CD4-positive, alpha-beta T cell treated with Interleukin-4 for 1 hour (primary cell): ENCODE data around the gene PCMTD2.
"Not testable (repeated sequence)": the region's sequence is repeated elsewhere in the genome, so short reads cannot be mapped to it uniquely, and the experiment has no call there.

Source experiments
- DNase-seq, 2 donors: peaks; one replicate each; pipeline ENCODE4 v3.0.0-alpha.2; 2020 to 2022

Gene PCMTD2

DNA sequence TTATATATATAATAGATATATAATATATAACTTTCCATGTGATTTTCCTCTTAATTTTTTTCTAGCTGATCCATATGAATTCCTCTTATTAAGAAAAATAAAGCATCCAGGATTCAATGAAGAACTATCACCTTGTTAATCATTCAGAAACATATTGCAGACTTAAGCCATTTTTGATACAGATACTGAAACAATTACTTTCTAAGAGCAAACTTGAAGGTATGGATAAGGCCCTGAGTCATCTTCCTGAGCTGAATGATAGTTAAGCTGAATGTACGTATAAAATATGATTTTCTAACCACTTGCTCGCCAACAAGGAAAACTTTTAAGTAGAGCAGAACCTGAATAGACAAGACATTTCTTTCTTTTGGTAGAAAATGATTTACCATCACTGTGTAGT, 47.5 kb downstream of the PCMTD2 start:
- DNase-seq: not testable (repeated sequence)

DNA sequence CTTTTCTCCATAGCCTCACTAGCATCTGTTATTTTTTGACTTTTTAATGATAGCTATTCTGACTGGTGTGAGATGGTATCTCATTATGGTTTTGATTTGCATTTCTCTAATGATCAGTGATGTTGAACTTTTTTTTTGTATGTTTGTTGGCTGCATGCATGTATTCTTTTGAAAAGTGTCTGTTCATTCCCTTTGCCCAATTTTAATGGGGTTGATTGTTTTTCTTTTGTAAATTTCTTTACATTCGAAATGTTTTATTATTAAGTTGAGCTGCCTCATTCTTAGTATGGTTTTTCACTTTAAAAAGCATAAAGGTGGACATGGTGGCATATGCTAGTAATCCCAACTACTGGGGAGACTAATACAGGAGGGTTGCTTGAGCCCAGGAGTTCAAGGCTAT, 58.2 kb downstream of the PCMTD2 start:
- not testable (repeated sequence) for DNase-seq

DNA sequence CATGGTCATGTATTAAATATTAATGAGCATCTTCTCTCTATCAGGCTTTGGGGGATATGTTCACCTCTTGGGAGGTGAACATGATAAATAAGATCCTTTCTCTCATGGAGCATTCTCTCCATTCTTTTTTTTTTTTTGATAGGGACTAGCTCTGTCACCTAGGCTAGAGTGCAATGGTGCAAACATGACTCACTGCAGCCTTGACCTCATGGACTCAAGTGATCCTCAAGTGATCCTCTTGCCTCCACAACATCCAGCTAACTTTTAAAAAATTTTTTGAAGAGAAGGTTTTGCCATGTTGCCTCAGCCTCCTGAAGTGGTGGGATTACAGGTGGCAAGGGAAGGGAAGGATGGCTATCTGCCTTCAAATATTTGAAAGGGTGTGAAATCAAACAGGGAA, 59.8 kb downstream of the PCMTD2 start:
- DNase-seq: not testable (repeated sequence)

DNA sequence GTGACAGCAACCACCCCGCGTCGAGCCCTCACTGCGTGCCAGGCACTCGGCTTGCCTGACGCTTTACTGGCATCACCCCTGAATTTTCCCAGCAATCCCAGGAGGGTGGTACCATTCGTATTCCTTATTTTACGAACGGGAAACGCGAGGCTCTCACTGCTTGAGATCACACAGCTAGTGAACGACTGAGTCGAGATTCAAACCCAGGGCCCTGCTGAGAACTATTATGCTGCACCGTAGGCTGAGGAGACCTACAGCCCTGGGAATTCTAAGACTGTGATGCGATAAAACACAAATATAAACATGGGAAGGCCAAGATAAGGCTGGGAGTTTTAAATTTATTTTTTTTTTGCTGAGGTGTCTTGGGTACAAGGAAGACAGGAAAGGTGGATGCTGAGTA, 60.3 kb downstream of the PCMTD2 start:
- not testable (repeated sequence) for DNase-seq

DNA sequence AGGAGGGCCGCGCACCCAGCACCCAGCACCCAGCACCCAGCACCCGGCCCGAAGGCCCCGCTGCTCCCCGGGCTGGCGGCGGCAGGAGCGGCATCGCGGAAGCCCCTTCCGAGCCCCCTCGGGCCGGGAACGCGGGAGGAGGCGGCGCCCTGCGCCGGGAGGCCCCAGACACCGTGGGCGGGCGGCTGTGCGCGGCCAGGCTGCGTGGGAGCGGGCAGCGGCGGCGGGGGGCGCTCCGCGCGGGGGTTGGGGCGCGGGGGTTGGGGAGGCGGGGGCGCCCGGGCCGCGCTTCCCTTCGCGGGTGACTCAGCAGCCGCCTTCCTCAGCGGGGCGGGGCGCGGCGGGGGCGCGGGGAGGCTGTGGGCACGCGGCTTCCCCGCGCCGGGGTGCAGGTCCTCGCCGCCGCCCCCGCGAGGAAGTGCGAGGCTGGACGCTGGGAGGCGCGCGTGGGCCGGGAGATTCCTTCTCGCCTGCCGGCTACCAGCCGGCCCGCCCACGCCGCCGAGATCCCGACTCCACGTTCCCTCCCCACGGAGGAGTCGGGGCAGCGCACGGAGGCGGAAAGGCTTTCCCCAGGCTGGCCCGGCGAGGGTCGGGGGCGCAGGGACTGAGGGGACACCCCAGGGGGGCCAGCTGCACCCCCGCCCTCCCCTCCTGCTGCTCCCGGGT, 61.0 kb downstream of the PCMTD2 start:
- DNase-seq: not testable (repeated sequence)

DNA sequence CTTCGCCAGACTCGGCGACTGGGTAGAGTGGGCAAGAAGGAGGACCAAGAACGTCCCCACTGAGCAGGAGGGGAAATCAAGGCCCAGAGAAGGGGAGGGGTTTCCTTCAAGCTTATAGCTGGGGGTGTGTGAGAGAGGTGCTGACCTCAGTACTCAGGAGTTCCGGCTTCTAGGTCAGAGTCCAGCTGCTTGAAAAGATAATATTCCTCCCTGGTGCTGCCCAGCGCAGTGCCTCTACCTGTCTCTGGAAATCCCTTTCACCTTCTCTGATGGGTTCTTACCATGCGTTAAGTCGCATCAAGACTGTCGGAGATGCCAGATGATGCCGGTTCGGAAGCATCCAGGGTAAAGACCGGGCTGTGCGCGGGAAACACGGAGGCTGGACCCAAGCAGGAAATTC, 61.8 kb downstream of the PCMTD2 start:
- DNase-seq: not testable (repeated sequence)

DNA sequence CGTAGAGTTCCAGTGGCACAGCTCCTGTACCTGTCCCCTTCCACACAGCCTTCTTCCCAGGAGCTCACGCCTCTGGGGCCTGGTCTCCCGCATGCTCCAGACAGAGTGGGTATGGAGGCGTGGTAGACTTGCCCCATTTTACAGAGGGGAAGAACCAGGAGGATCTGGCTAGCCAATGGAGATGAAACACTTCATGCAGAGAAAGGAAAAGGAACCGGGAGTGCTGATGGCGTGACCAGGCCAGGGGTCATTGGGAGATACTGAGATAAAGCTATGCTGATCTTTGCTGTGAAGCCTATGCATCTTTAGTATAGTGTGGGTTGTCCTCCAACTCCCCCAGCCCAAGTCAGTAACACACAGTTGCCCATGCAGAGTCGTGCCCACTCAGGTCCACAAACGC, 62.5 kb downstream of the PCMTD2 start:
- DNase-seq: not testable (repeated sequence)

DNA sequence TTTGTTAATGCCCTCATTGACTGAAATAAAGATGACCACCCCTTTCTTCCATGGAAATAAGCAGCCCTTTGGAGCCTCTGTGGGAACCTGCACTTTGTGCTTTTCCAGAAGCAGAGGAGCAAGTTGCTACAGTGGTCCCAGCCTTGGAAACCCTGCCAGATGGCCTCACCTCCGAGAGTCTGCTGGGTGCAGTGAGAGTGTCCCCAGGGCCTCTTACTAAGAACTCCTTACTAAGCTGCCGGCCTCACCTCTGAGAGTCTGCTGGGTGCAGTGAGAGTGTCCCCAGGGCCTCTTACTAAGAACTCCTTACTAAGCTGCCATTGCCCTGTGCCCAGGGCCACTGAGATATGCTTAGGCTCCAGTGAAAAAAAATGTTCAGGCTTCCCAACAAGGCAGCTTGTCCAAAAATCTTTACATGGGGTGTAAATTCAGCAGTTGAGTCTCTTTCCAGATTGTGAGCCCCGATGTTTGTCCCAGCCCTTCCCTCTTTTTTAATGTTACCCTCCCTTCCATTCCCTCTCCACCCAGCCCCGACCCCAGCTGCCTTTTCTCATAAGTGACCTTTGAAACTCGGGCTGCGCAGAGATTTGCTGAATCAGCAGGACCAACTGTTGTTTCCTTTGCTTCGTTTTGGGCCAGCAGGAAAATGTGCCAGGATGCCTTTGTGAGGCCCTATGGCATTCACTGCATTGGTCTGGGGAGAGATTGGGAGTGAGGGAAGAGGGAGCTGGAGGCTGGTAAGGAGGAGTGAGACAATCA, 66.7 kb downstream of the PCMTD2 start:
- not testable (repeated sequence) for DNase-seq
